Upper lobe of left lung (tissue), 6 donors: ENCODE data around the gene ZNF729. TPM values are rescaled to one million over a fixed set of nuclear protein-coding genes. Genes with fewer than 3 reads are reported as not detected.

Experiments used
- ATAC-seq, 2 donors: fragments of 200-7000 bp; cut with Tn5 transposase; one replicate each; pipeline ENCODE4 v1.9.1; 2022; ENCODE audit warnings: mild to moderate bottlenecking in 2 of 2, moderate library complexity in 2 of 2; ENCODE audit not compliant: low FRiP score in 2 of 2
- DNase-seq, 2 donors: peaks; one replicate each; pipeline ENCODE4 v3.0.0-alpha.2; 2019 to 2020
- H3K27ac ChIP-seq, 4 donors: fragments of 200-600 bp; sonication (generic); one replicate each; pipeline ENCODE4 v1.5.1; 2016 to 2019
- H3K27me3 ChIP-seq, 4 donors: fragments of 200-600 bp; sonication (generic); one replicate each; pipeline ENCODE4 v1.5.1; 2017 to 2019
- H3K36me3 ChIP-seq, 4 donors: fragments of 200-600 bp; sonication (generic); one replicate each; pipeline ENCODE4 v1.5.1; 2016 to 2019
- H3K4me1 ChIP-seq, 4 donors: fragments of 200-600 bp; sonication (generic); one replicate each; pipeline ENCODE4 v1.5.1; 2018 to 2019
- H3K4me3 ChIP-seq, 4 donors: fragments of 200-600 bp; sonication (generic); one replicate each; pipeline ENCODE4 v1.5.1; 2017 to 2019; ENCODE audit warnings: mild to moderate bottlenecking in 2 of 4, moderate library complexity in 1 of 4
- H3K9me3 ChIP-seq, 4 donors: fragments of 200-600 bp; sonication (generic); one replicate each; pipeline ENCODE4 v1.5.1; 2018 to 2019
- CTCF ChIP-seq, 6 experiments: fragments of 450-650 bp in 4 of 6; fragments of 200-600 bp in 2 of 6; sonication (generic) in 2 of 6; IDR thresholded peaks; one replicate each; pipeline ENCODE4 v1.5.1; 2016 to 2019; ENCODE audit warnings: antibody characterized with exemption in 6 of 6
- EP300 ChIP-seq, 4 donors: sonication (generic); formaldehyde crosslinking; IDR thresholded peaks; one replicate each; pipeline ENCODE4 v1.5.1; 2017; ENCODE audit warnings: antibody characterized with exemption in 4 of 4, control low read depth in 2 of 4
- POLR2A ChIP-seq, 4 donors: fragments of 450-650 bp; IDR thresholded peaks; one replicate each; pipeline ENCODE4 v1.5.1; 2016 to 2017; ENCODE audit warnings: antibody characterized with exemption in 4 of 4, mild to moderate bottlenecking in 2 of 4
- POLR2AphosphoS5 ChIP-seq, 2 donors: sonication (generic); formaldehyde crosslinking; IDR thresholded peaks; one replicate each; pipeline ENCODE4 v1.5.1; 2017; ENCODE audit warnings: antibody characterized with exemption in 2 of 2
- WGBS, 2 donors: methylation state at CpG; one replicate each; pipeline ENCODE4 v1.1.5; 2017 to 2018; 5-methylcytosine and 5-hydroxymethylcytosine counted together
- small RNA-seq, 4 donors: library from RNA; depleted of rRNA; stranded (forward); fragments of <200 nt; gene quantifications; one replicate each; pipeline ENCODE3, GENCODE V24; 2016
- total RNA-seq, 6 donors: library from RNA; depleted of rRNA in 4 of 6; stranded (reverse); fragments of >200 nt in 4 of 6; gene quantifications; one replicate each; pipeline versions ENCODE4 v1.1.0 to v1.2.1, GENCODE V29; 2016 to 2021
- donor health status: DM: no; HTN: no; CAD: no; lungs with moderate emphysema.
- donor health status: DM: no; HTN: yes; CAD: no; lungs with severe emphysema.

The ZNF729 gene
- total RNA-seq, 6 donors from 2014 or later: not detected

DNA sequence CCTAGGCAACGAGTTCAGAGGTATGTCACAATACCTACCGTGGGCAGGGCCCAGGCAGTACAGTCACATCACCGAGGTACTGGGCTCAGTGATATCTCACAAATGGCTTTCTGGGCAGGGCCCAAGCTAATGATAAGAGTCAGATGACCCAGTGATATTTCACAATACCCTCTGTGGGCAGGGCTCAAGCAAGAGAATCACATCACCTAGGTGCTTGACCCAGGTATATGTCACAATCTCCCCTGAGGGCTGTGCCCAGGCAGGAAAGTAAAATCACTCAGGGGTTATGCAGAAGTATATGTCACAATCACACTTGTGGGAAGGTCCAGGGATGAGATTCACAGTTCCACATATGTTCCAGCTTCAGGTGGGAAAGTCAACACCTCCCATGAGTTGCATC lies 45.3 kb downstream of the ZNF729 start:
- no peaks in the 10 kb centered on the region for H3K4me1 ChIP-seq
- DNase-seq: no peak
- 83% methylated on average over 2 to 3 of the region's 3 CpGs for WGBS, 2 donors
- no peak overlapping the region for H3K27ac ChIP-seq
- peaks cover 0 to 19% (median 0%) of the 10 kb centered on the region in 4 donors for H3K9me3 ChIP-seq
- no peaks in the 10 kb centered on the region for H3K36me3 ChIP-seq
- no peak overlapping the region for H3K4me3 ChIP-seq
- TF ChIP-seq POLR2AphosphoS5 (IDR thresholded peaks at IDR 0.05) (no peak), POLR2A (IDR thresholded peaks at IDR 0.05) (no peak), CTCF (IDR thresholded peaks at IDR 0.05) (no peak), EP300 (IDR thresholded peaks at IDR 0.05) (no peak)
- ATAC-seq: no peak
- H3K27me3 ChIP-seq: no peaks in the 10 kb centered on the region

- no peaks in the 10 kb centered on the region for H3K36me3 ChIP-seq
- H3K27me3 ChIP-seq: no peaks in the 10 kb centered on the region
- H3K4me3 ChIP-seq: no peak overlapping the region
- no peak for ATAC-seq
- no peak overlapping the region for H3K27ac ChIP-seq
- H3K9me3 ChIP-seq: peaks cover 0 to 19% (median 0%) of the 10 kb centered on the region in 4 donors
- no peaks in the 10 kb centered on the region for H3K4me1 ChIP-seq
- TF ChIP-seq POLR2AphosphoS5 (IDR thresholded peaks at IDR 0.05) (no peak), EP300 (IDR thresholded peaks at IDR 0.05) (no peak), CTCF (IDR thresholded peaks at IDR 0.05) (no peak), POLR2A (IDR thresholded peaks at IDR 0.05) (no peak)
- DNase-seq: no peak
These were observed 46.7 kb downstream of the ZNF729 start for GRCh38 chr19:22332924-22333323.

DNA sequence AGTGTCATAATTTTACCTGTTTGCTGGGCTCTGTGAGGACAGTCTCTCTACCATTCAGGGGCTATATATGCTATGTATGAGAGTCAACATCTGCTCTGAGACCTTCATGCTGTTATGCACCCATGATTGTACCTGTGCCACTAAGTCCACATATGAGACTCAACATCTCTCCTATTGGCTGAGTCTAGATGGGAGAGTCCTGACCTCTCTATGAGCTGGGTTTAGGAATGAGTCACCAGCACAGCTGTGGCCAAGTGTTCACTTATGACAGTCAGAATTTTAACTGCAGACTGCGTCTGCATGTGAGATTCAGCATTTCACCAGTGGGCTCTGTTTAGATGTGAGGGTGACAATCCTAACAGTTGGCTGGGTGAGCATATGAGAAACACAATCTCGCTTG lies 49.5 kb downstream of the ZNF729 start:
- no peak overlapping the region for H3K4me3 ChIP-seq
- H3K4me1 ChIP-seq: no peaks in the 10 kb centered on the region
- H3K27me3 ChIP-seq: no peaks in the 10 kb centered on the region
- peaks cover 0 to 17% (median 0%) of the 10 kb centered on the region in 4 donors for H3K9me3 ChIP-seq
- TF ChIP-seq EP300 (IDR thresholded peaks at IDR 0.05) (no peak), CTCF (IDR thresholded peaks at IDR 0.05) (no peak), POLR2A (IDR thresholded peaks at IDR 0.05) (no peak), POLR2AphosphoS5 (IDR thresholded peaks at IDR 0.05) (no peak)
- ATAC-seq (no peak), DNase-seq (no peak)
- no peak overlapping the region for H3K27ac ChIP-seq
- H3K36me3 ChIP-seq: no peaks in the 10 kb centered on the region
- 82 to 91% methylated on average over 2 of the region's 2 CpGs for WGBS, 2 donors

DNA sequence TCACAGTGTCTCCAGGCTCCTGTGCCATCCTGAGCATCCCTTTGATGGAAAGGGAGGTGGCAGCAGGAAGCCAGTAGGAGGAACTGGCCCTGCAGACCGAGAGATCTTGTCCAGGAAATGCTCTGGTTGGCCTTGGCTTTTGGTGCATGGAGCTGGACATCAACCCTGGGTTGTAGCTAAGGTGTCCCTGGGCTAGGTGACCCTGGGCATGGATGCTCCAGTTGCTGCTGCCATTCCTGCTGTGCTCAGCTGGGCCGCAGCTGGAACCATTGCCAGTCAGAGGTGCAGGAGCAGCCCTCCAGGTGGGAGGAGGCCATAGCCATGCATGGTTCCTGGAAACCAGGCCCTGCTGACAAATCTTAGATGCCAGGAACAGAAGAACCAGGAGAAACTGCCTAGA lies 68.4 kb downstream of the ZNF729 start:
- TF ChIP-seq CTCF (IDR thresholded peaks at IDR 0.05) (no peak), POLR2AphosphoS5 (IDR thresholded peaks at IDR 0.05) (no peak), EP300 (IDR thresholded peaks at IDR 0.05) (no peak), POLR2A (IDR thresholded peaks at IDR 0.05) (no peak)
- ATAC-seq: no peak
- Histone ChIP-seq H3K27me3 (no peaks in the 10 kb centered on the region), H3K27ac (no peak overlapping the region), H3K4me1 (no peaks in the 10 kb centered on the region), H3K4me3 (no peak overlapping the region), H3K36me3 (no peaks in the 10 kb centered on the region), H3K9me3 (peaks cover 0 to 24% (median 0%) of the 10 kb centered on the region in 4 donors)
- WGBS, 2 donors: 65% methylated on average over 2 of the region's 2 CpGs; no CpG with 5 or more reads in 1 of the 2 donors
- DNase-seq: no peak

Small RNA genes within 50 kb of the gene (small RNA-seq; reads per million reads assigned to genes)
- 0 reads per million in 4 donors for gene AC011494.1

Other genes starting within 250 kb of the ZNF729 start
- gene ZNF257, start 234.0 kb upstream of the ZNF729 start, total RNA-seq: 1 to 10 TPM in 4 of 6 donors, under 1 TPM in 2; 0.22 to 3.1 (median 1.3) TPM
- 1 to 10 TPM in 2 of 6 donors, under 1 TPM in 4; 0.23 to 3.1 (median 0.60) TPM for gene ZNF676, start 89.5 kb upstream of the ZNF729 start, total RNA-seq
- 1 to 10 TPM in 1 of 6 donors, not detected in 5; 3.4 TPM for gene ZNF98, start 135.9 kb downstream of the ZNF729 start, total RNA-seq